Suprapubic skin (tissue), 4 donors: ENCODE data around the gene CKLF. TPM values are rescaled to one million over a fixed set of nuclear protein-coding genes. Genes with fewer than 3 reads are reported as not detected.
"Not testable (repeated sequence)": the region's sequence is repeated elsewhere in the genome, so short reads cannot be mapped to it uniquely, and the experiment has no call there.

ENCODE experiments used
- DNase-seq, 2 donors: peaks; one replicate each; pipeline ENCODE4 v3.0.0-alpha.2; 2019; ENCODE audit warnings: low spot score in 2 of 2
- H3K27ac ChIP-seq: fragments of 200-600 bp; sonication (generic); one replicate; pipeline ENCODE4 v1.5.1; 2019
- H3K27me3 ChIP-seq: fragments of 200-600 bp; sonication (generic); one replicate; pipeline ENCODE4 v1.5.1; 2019
- H3K36me3 ChIP-seq: fragments of 200-600 bp; sonication (generic); one replicate; pipeline ENCODE4 v1.5.1; 2019
- H3K4me1 ChIP-seq: fragments of 200-600 bp; sonication (generic); one replicate; pipeline ENCODE4 v1.5.1; 2019
- H3K4me3 ChIP-seq: fragments of 200-600 bp; sonication (generic); one replicate; pipeline ENCODE4 v1.5.1; 2019; ENCODE audit warnings: mild to moderate bottlenecking
- H3K9me3 ChIP-seq: fragments of 200-600 bp; sonication (generic); one replicate; pipeline ENCODE4 v1.5.1; 2019
- EP300 ChIP-seq: sonication (generic); formaldehyde crosslinking; IDR thresholded peaks from one replicate; pipeline ENCODE4 v1.6.1; 2017; ENCODE audit warnings: antibody characterized with exemption
- POLR2A ChIP-seq, 2 donors: fragments of 450-650 bp; IDR thresholded peaks; one replicate each; pipeline ENCODE4 v1.6.1; 2017; ENCODE audit warnings: antibody characterized with exemption in 2 of 2, mild to moderate bottlenecking in 2 of 2, moderate library complexity in 2 of 2
- POLR2AphosphoS5 ChIP-seq, 3 donors: sonication (generic); formaldehyde crosslinking; IDR thresholded peaks; one replicate each; pipeline ENCODE4 v1.6.1; 2017; ENCODE audit warnings: antibody characterized with exemption in 3 of 3
- WGBS: methylation state at CpG from one replicate; pipeline ENCODE4 v1.1.5; 2018; 5-methylcytosine and 5-hydroxymethylcytosine counted together
- total RNA-seq, 4 donors: library from RNA; depleted of rRNA; stranded (reverse); fragments of >200 nt; gene quantifications; one replicate each; pipeline ENCODE4 v1.1.0, GENCODE V29; 2016
- TF ChIP-seq, protein P1 (sequence below), 2 donors: fragments of 200-600 bp in 1 of 2; fragments of 450-650 bp in 1 of 2; sonication (generic) in 1 of 2; IDR thresholded peaks; one replicate each; pipeline ENCODE4 v1.5.1; 2016 to 2019; ENCODE audit warnings: antibody characterized with exemption in 2 of 2, mild to moderate bottlenecking in 1 of 2, moderate library complexity in 1 of 2

The CKLF gene
- total RNA-seq, 4 donors from 2014 or later, result 15.4 to 33.7 (median 21.4) TPM

DNA sequence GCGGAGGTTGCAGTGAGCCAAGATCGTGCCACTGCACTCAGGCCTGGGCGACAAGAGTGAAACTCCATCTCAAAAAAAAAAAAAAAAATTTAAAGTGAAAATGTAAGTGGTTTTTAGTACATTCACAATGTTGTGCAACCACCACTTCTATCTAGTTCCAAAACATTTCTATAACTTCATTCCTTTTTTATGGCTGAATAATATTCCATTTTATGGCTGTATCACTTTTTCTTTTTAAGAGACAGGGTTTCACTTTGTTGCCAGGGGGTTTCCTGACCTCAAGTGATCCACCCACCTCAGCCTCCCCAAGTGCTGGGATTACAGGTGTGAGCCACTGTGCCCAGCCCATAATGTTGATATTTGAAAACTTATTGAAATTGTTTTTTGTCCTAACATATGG is 40.4 kb downstream of the CKLF start:
- H3K4me1 ChIP-seq, result no peaks in the 10 kb centered on the region
- no peaks in the 10 kb centered on the region for H3K9me3 ChIP-seq
- DNase-seq, result no peak
- TF ChIP-seq, protein P1, sequence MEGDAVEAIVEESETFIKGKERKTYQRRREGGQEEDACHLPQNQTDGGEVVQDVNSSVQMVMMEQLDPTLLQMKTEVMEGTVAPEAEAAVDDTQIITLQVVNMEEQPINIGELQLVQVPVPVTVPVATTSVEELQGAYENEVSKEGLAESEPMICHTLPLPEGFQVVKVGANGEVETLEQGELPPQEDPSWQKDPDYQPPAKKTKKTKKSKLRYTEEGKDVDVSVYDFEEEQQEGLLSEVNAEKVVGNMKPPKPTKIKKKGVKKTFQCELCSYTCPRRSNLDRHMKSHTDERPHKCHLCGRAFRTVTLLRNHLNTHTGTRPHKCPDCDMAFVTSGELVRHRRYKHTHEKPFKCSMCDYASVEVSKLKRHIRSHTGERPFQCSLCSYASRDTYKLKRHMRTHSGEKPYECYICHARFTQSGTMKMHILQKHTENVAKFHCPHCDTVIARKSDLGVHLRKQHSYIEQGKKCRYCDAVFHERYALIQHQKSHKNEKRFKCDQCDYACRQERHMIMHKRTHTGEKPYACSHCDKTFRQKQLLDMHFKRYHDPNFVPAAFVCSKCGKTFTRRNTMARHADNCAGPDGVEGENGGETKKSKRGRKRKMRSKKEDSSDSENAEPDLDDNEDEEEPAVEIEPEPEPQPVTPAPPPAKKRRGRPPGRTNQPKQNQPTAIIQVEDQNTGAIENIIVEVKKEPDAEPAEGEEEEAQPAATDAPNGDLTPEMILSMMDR (IDR thresholded peaks at IDR 0.05), result no peak
- TF ChIP-seq POLR2AphosphoS5 (IDR thresholded peaks at IDR 0.05) (no peak), EP300 (no peak), POLR2A (IDR thresholded peaks at IDR 0.05) (no peak)
- no peaks in the 10 kb centered on the region for H3K36me3 ChIP-seq
- H3K27me3 ChIP-seq, result no peaks in the 10 kb centered on the region
- no peak overlapping the region for H3K27ac ChIP-seq
- H3K4me3 ChIP-seq, result no peak overlapping the region
- 97% methylated on average over 3 of the region's 3 CpGs for WGBS

DNA sequence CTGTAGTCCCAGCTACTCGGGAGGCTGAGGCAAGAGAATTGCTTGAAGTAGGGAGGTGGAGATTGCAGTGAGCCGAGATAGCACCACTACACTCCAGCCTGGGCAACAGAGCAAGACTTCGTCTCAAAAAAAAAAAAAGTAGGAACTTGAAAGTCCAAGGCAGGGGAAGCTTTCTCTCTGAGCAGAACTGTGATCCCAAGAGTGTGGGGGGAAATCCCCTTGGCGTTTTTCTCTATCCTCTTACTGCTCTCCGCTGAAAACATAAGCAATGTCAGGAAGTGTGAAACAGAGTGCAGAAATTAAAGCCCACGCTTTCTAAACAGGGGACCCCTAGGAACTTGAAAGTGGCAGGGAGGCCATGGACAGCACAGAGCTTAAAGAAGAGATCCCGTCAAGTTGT is 42.4 kb downstream of the CKLF start:
- H3K27me3 ChIP-seq, result no peaks in the 10 kb centered on the region
- DNase-seq, result no peak
- no peaks in the 10 kb centered on the region for H3K36me3 ChIP-seq
- WGBS, result 73% methylated on average over 7 of the region's 7 CpGs
- H3K4me3 ChIP-seq, result no peak overlapping the region
- H3K27ac ChIP-seq, result no peak overlapping the region
- H3K4me1 ChIP-seq, result no peaks in the 10 kb centered on the region
- TF ChIP-seq EP300, result no peak
- TF ChIP-seq, protein P1 (IDR thresholded peaks at IDR 0.05), result no peak
- TF ChIP-seq POLR2A (IDR thresholded peaks at IDR 0.05), result no peak
- no peak for TF ChIP-seq POLR2AphosphoS5 (IDR thresholded peaks at IDR 0.05)
- no peaks in the 10 kb centered on the region for H3K9me3 ChIP-seq

DNA sequence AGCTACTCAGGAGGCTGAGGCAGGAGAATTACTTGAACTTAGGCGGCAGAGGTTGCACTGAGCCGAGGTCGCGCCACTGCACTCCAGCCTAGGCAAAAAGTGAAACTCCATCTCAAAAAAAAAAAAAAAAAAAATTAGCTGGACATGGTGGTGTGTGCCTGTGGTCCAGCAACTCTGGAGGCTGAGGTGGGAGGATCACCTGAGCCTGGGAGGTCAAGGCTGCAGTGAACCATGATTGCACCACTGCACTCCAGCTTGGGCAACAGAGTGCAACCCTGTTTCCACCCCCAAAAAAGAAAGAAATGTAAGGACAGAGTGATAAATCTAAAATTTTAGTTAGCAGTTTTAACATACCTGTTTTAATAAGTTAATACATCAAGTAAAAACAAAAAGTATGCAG is 44.2 kb downstream of the CKLF start:
- not testable (repeated sequence) for DNase-seq, H3K27me3 ChIP-seq, H3K9me3 ChIP-seq, H3K4me1 ChIP-seq, H3K36me3 ChIP-seq, H3K27ac ChIP-seq, H3K4me3 ChIP-seq
- 100% methylated on average over 4 of the region's 4 CpGs for WGBS

DNA sequence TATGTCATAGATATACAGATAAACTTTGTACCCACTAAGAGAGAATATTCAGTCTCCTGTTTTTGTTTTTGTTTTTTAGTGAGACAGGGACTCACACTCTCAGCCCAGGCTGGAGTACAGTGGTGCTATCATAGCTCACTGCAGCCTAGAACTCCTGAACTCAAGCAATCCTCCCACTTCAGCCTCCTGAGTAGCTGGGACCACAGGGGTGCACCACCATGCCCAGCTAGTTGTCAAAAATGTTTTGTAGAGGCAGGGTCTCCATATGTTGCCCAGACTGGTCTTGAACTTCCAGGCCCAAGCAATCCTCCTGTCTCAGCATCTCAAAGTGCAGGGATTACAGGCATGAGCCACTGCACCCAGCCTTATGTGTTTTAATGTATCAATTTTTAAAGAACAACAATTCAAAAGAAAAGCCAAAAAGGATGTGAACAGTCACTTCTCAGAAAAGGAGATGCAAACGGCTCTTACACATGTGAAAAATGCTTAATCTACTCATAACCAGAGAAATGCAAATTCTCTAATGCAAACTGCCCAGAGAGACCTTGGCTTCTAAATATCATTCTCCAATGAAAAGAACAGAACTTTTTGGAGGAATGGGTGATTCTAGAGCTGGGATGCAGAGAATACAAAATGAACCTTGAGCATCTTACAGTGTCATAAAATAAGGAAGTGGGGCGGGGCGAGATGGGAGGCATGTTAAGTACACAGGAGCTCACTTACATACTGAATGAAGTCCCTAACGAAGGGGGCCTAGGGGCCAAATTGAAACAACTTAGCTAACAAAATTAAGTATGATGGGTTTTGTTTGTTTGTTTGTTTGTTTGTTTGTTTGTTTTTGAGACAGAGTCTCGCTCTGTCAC is 44.8 kb downstream of the CKLF start:
- TF ChIP-seq POLR2AphosphoS5 (IDR thresholded peaks at IDR 0.05) (no peak), EP300 (no peak), POLR2A (IDR thresholded peaks at IDR 0.05) (no peak)
- TF ChIP-seq, protein P1 (IDR thresholded peaks at IDR 0.05), result no peak
- Histone ChIP-seq H3K4me3 (no peak overlapping the region), H3K27ac (no peak overlapping the region), H3K4me1 (no peaks in the 10 kb centered on the region), H3K36me3 (no peaks in the 10 kb centered on the region), H3K27me3 (no peaks in the 10 kb centered on the region), H3K9me3 (no peaks in the 10 kb centered on the region)
- no peak for DNase-seq
- 81% methylated on average over 5 of the region's 5 CpGs for WGBS

DNA sequence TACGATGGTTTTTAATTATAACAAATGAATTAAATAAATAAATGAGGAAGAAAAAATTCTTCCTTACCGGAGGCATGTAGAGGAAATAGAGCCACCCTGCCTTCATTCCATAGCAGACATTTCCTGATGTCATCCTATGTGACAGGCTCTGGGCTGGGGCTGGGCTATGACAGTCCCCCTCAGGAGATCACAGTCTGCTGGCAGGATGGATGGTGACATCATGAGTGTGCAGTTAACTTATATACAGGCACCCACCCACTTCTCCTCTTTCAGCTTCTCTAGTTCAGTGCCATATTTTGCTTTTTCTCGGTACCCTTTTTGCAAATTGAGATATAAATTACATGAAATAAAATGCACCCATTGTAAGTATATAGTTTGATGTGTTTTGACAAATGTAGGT is 45.7 kb downstream of the CKLF start:
- no peaks in the 10 kb centered on the region for H3K4me1 ChIP-seq
- no peaks in the 10 kb centered on the region for H3K36me3 ChIP-seq

More for the DNA sequence above, 45.7 kb downstream of the CKLF start:
- TF ChIP-seq POLR2AphosphoS5 (IDR thresholded peaks at IDR 0.05) (no peak), EP300 (no peak), POLR2A (IDR thresholded peaks at IDR 0.05) (no peak)
- TF ChIP-seq, protein P1 (IDR thresholded peaks at IDR 0.05), result no peak
- Histone ChIP-seq H3K4me3 (no peak overlapping the region), H3K9me3 (no peaks in the 10 kb centered on the region), H3K27me3 (no peaks in the 10 kb centered on the region), H3K27ac (no peak overlapping the region)
- 74% methylated on average over 3 of the region's 3 CpGs for WGBS
- DNase-seq, result no peak
